Measurements from ENCODE around the gene TRIOBP.

Gene TRIOBP

GRCh38 chr22:37774728-37775127 lies 77.9 kb downstream of the TRIOBP start:
- H3K4me3 ChIP-seq (ENCODE audit: low read depth, low read length), result no peak overlapping the region
- TF ChIP-seq CTCF (IDR thresholded peaks at IDR 0.05; ENCODE audit: low read depth, low read length), result no peak

GRCh38 chr22:37775785-37776638 lies 79.2 kb downstream of the TRIOBP start:
- H3K4me3 ChIP-seq (ENCODE audit: low read depth, low read length), result no peak overlapping the region
- no peak for TF ChIP-seq CTCF (IDR thresholded peaks at IDR 0.05; ENCODE audit: low read depth, low read length)

GRCh38 chr22:37776639-37777005 lies 79.8 kb downstream of the TRIOBP start:
- no peak overlapping the region for H3K4me3 ChIP-seq (ENCODE audit: low read depth, low read length)
- TF ChIP-seq CTCF (IDR thresholded peaks at IDR 0.05; ENCODE audit: low read depth, low read length), result no peak

- H3K4me3 ChIP-seq (ENCODE audit: low read depth, low read length), result no peak overlapping the region
- no peak for TF ChIP-seq CTCF (IDR thresholded peaks at IDR 0.05; ENCODE audit: low read depth, low read length)
These were observed 80.4 kb downstream of the TRIOBP start for GRCh38 chr22:37777122-37777687.

- H3K4me3 ChIP-seq (ENCODE audit: low read depth, low read length), result no peak overlapping the region
- no peak for TF ChIP-seq CTCF (IDR thresholded peaks at IDR 0.05; ENCODE audit: low read depth, low read length)
These were observed 81.6 kb downstream of the TRIOBP start for GRCh38 chr22:37778370-37779009.

- no peak for TF ChIP-seq CTCF (IDR thresholded peaks at IDR 0.05; ENCODE audit: low read depth, low read length)
- no peak overlapping the region for H3K4me3 ChIP-seq (ENCODE audit: low read depth, low read length)
These were observed 84.7 kb downstream of the TRIOBP start for GRCh38 chr22:37781434-37782059.
